NCI-H1417 treated with DMSO at 0.1 percent for 48 hours (cell line): ENCODE measurements around the gene TIAM1.

ENCODE experiments used
- DNase-seq: peaks from one replicate; lab custom pipeline; 2025; lab: John Stamatoyannopoulos, UW

TIAM1 gene

GRCh38 chr21:31078216-31078615 is 265.8 kb downstream of the TIAM1 start:
- no peak for DNase-seq

DNA sequence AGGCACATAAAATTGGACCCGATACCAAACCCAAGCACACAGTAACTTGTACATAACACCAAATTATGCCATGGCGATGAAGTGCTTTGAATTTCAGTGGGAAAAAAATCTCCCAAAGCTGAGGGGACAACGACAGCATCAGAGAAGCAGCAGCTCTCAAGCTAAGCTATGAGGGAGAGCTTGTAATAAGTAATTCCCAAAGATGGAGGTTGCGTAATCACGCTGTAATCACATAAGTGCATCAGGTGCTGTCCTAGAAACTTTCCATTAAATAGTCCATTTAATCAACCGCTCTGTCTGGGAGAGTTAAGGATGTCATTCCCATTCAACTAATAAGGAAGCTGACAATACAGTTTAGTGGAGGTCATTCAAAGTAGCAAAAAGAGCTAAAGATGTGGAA is 268.2 kb downstream of the TIAM1 start:
- DNase-seq: no peak

GRCh38 chr21:31072533-31072932 is 271.5 kb downstream of the TIAM1 start:
- DNase-seq: no peak
